GM04503 (cell line): ENCODE results near the gene CPVL.

Source experiments
- DNase-seq: peaks from one replicate; pipeline ENCODE4 v3.0.0-alpha.2; 2012; ENCODE audit warnings: low read depth

The CPVL gene

GRCh38 chr7:29146057-29146706 is at the start of gene CPVL:
CPVL (minus strand) TSS chr7:29146537; CDS start chr7:29121061, 25,476 bp downstream.
- no peak for DNase-seq

- DNase-seq = no peak
These were observed 48.5 kb upstream of the CPVL start, which contains the start of gene CHN2 for GRCh38 chr7:29194594-29195427. CHN2 (plus strand) TSS chr7:29194775.

- DNase-seq = no peak
These were observed 47.9 kb upstream of the CPVL start for GRCh38 chr7:29194206-29194593.

GRCh38 chr7:29193316-29194205 is 47.2 kb upstream of the CPVL start:
- DNase-seq = no peak

GRCh38 chr7:29192811-29193210 is 46.5 kb upstream of the CPVL start:
- DNase-seq = no peak

GRCh38 chr7:29192323-29192722 is 46.0 kb upstream of the CPVL start:
- DNase-seq = no peak

GRCh38 chr7:29190349-29191045 is 44.2 kb upstream of the CPVL start:
- DNase-seq = no peak

GRCh38 chr7:29189743-29190201 is 43.4 kb upstream of the CPVL start:
- no peak for DNase-seq

GRCh38 chr7:29185613-29186012 is 39.3 kb upstream of the CPVL start:
- no peak for DNase-seq

- DNase-seq = no peak
These were observed 38.3 kb upstream of the CPVL start for GRCh38 chr7:29184599-29184998.

GRCh38 chr7:29179115-29179514 is 32.8 kb upstream of the CPVL start:
- DNase-seq = no peak

- DNase-seq = no peak
These were observed 31.7 kb upstream of the CPVL start for GRCh38 chr7:29177963-29178600.

GRCh38 chr7:29173458-29173857 is 27.1 kb upstream of the CPVL start:
- no peak for DNase-seq

GRCh38 chr7:29170781-29171180 is 24.4 kb upstream of the CPVL start:
- DNase-seq = no peak

- DNase-seq = no peak
These were observed 21.4 kb upstream of the CPVL start for GRCh38 chr7:29167721-29168120.

- DNase-seq = no peak
These were observed 17.5 kb upstream of the CPVL start for GRCh38 chr7:29163854-29164253.

GRCh38 chr7:29162577-29162976 is 16.2 kb upstream of the CPVL start:
- no peak for DNase-seq

- no peak for DNase-seq
These were observed 14.9 kb upstream of the CPVL start for GRCh38 chr7:29161231-29161630.

- no peak for DNase-seq
These were observed 13.7 kb upstream of the CPVL start for GRCh38 chr7:29160080-29160479.

- no peak for DNase-seq
These were observed 12.6 kb upstream of the CPVL start for GRCh38 chr7:29158795-29159423.
